SU-DHL-6 (cell line): ENCODE data around the gene HNRNPM.

Experiments used
- EZH2phosphoT487 ChIP-seq: fragments of 200-600 bp; sonication (generic), shearing (Covaris generic); conservative IDR thresholded peaks from 2 replicates; pipeline ENCODE4 v1.6.1; 2018; ENCODE audit warnings: mild to moderate bottlenecking, antibody characterized with exemption, low read length, moderate library complexity, mixed read lengths
- TF ChIP-seq, protein P1 (sequence below): fragments of 200-600 bp; sonication (generic); IDR thresholded peaks from one replicate; pipeline ENCODE4 v1.5.1; 2017; ENCODE audit warnings: antibody characterized with exemption, mild to moderate bottlenecking, low read length, moderate library complexity; ENCODE audit not compliant: insufficient read depth, poor library complexity, severe bottlenecking

DNA sequence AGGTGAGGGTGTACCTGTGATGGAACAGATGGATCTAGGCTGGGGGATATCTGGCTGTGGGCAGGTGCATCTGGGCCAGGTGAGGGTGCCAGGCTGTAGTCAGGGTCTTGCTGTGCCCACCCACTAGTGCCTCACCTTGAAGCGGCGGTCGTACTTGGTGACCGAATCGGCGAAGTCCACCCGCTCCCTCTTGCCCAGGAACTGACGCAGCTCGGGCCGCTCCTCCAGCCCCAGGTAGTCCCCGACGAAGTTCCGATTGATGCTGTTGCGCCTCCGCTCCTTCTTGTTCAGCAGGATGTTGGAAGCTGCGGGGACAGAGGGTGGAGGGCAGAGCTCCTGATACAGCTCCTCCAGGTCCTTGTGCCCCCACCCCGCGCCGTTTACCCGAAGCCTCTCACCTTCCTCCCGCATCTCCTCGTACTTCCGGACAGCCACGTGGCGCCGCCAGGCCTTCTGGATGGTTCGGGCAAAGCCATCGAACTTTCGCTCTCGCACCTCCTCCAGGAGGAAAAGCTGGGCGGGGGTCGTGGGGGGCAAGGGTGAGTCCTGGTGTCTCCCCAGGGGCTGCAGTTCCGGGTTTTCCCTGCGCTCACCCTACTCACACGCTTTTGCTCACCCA, 85.4 kb downstream of the HNRNPM start:
- TF ChIP-seq, protein P1, sequence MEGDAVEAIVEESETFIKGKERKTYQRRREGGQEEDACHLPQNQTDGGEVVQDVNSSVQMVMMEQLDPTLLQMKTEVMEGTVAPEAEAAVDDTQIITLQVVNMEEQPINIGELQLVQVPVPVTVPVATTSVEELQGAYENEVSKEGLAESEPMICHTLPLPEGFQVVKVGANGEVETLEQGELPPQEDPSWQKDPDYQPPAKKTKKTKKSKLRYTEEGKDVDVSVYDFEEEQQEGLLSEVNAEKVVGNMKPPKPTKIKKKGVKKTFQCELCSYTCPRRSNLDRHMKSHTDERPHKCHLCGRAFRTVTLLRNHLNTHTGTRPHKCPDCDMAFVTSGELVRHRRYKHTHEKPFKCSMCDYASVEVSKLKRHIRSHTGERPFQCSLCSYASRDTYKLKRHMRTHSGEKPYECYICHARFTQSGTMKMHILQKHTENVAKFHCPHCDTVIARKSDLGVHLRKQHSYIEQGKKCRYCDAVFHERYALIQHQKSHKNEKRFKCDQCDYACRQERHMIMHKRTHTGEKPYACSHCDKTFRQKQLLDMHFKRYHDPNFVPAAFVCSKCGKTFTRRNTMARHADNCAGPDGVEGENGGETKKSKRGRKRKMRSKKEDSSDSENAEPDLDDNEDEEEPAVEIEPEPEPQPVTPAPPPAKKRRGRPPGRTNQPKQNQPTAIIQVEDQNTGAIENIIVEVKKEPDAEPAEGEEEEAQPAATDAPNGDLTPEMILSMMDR = no peak
- no peak for TF ChIP-seq EZH2phosphoT487
